Liver (tissue), 3 donors: Measurements from ENCODE around the gene NUP42.

Experiments used
- CTCF ChIP-seq: fragments of 150-350 bp; IDR thresholded peaks from 2 replicates; pipeline ENCODE4 v1.5.1; 2017; ENCODE audit warnings: improper control_type of control experiment, low read depth, low read length; ENCODE audit not compliant: missing input control
- NR2F2 ChIP-seq: IDR thresholded peaks from 2 replicates; pipeline ENCODE4 v1.6.1; 2016; ENCODE audit warnings: antibody characterized with exemption
- RAD21 ChIP-seq, 2 donors: IDR thresholded peaks; 2 replicates each; pipeline ENCODE4 v1.6.1; 2016; ENCODE audit warnings: antibody characterized with exemption in 2 of 2, mild to moderate bottlenecking in 2 of 2
- REST ChIP-seq: IDR thresholded peaks from 2 replicates; pipeline ENCODE4 v1.6.1; 2016; ENCODE audit warnings: antibody characterized with exemption, mild to moderate bottlenecking
- donor health status: healthy.
- donor health status: healthy.

- TF ChIP-seq REST: no peak
- TF ChIP-seq RAD21 (IDR thresholded peaks at IDR 0.05): no peak
- no peak for TF ChIP-seq CTCF
- no peak for TF ChIP-seq NR2F2
Observed at GRCh38 chr7:23222439-23223030, 40.7 kb downstream of the NUP42 start.
